K562 (cell line): ENCODE measurements around the gene PITPNB. TPM values are rescaled to one million over a fixed set of nuclear protein-coding genes. Genes with fewer than 3 reads are reported as not detected.

Experiments used
- CBX2 ChIP-seq: fragments of 200-600 bp; sonication (generic); IDR thresholded peaks from one replicate; pipeline ENCODE4 v1.6.1; 2012; ENCODE audit warnings: mild to moderate bottlenecking, low read length, inconsistent platforms; ENCODE audit not compliant: insufficient read depth, poor library complexity, severe bottlenecking
- L3MBTL2 ChIP-seq: fragments of 450-650 bp; IDR thresholded peaks from 2 replicates; pipeline ENCODE4 v1.6.1; 2016; ENCODE audit warnings: mild to moderate bottlenecking, moderate library complexity
- NCOA2 ChIP-seq, 2 experiments: fragments of 450-650 bp; IDR thresholded peaks; 2 replicates each; pipeline ENCODE4 v1.6.1; 2018; ENCODE audit warnings: mild to moderate bottlenecking in 2 of 2, moderate library complexity in 1 of 2; ENCODE audit not compliant: partially characterized antibody in 2 of 2
- PHB ChIP-seq: fragments of 250-450 bp; sonication (Bioruptor Pico); IDR thresholded peaks from 2 replicates; pipeline ENCODE4 v1.5.0; 2021
- POLR2AphosphoS2 ChIP-seq: IDR thresholded peaks from 2 replicates; pipeline ENCODE4 v1.6.1; 2012; ENCODE audit warnings: low read length, improper control_type of control experiment
- SAFB ChIP-seq: fragments of 200-400 bp; formaldehyde crosslinking; IDR thresholded peaks from 2 replicates; pipeline ENCODE4 v1.6.1; 2017; ENCODE audit warnings: low read depth, low read length, borderline replicate concordance
- SMC3 ChIP-seq: conservative IDR thresholded peaks from 2 replicates; pipeline ENCODE4 v1.6.1; 2011; ENCODE audit warnings: low read depth, low read length, improper control_type of control experiment; ENCODE audit not compliant: insufficient read depth
- ZNF24 ChIP-seq: fragments of 450-650 bp; IDR thresholded peaks from 2 replicates; pipeline ENCODE4 v1.6.1; 2016
- polyA plus RNA-seq, 8 experiments: library from polyadenylated mRNA; depleted of rRNA in 4 of 8; stranded (reverse) in 5 of 8; unstranded in 3 of 8; fragments of >200 nt; fragmentation: Nextera tagmentation in 2 of 8; fragmentation: Illumina TruSeq in 1 of 8; extraction: Ambion mirVana in 2 of 8; extraction: Trizol in 1 of 8; gene quantifications; 2 replicates each; pipeline versions ENCODE4 v1.2.1 to v1.2.3, GENCODE V29; 2011 to 2014; ENCODE audit warnings: inconsistent platforms in 1 of 8, missing spikeins in 1 of 8
- total RNA-seq, 7 experiments: library from RNA; depleted of rRNA in 6 of 7; stranded (reverse); fragments of >200 nt in 6 of 7; fragmentation: Illumina TruSeq in 2 of 7; extraction: Trizol in 2 of 7; gene quantifications; 2 replicates each; pipeline versions ENCODE4 v1.2.1 to v1.2.3, GENCODE V29; 2011 to 2021; ENCODE audit warnings: low replicate concordance in 1 of 7
- TF ChIP-seq, protein P1 (sequence below), 3 experiments: fragments of 200-800 bp in 1 of 3; fragments of 250-450 bp in 1 of 3; fragments of 450-650 bp in 1 of 3; sonication (Bioruptor Pico) in 1 of 3; sonication (Bioruptor generic) in 1 of 3; formaldehyde crosslinking in 1 of 3; IDR thresholded peaks; 2 replicates each; pipeline versions ENCODE4 v1.6.1 to v1.8.0; 2016 to 2022; ENCODE audit warnings: mild to moderate bottlenecking in 2 of 3, missing genetic modification characterization in 2 of 3, missing compliant biosample characterization in 1 of 3, moderate library complexity in 1 of 3
- TF ChIP-seq, protein P2 (sequence below): sonication (generic); formaldehyde crosslinking; IDR thresholded peaks from 2 replicates; pipeline ENCODE4 v1.9.0; 2022; ENCODE audit warnings: mild to moderate bottlenecking, missing genetic modification reagents
- TF ChIP-seq, protein P3 (sequence below): fragments of 250-450 bp; sonication (Bioruptor Pico); IDR thresholded peaks from 2 replicates; pipeline ENCODE4 v1.6.1; 2021; ENCODE audit warnings: mild to moderate bottlenecking
- TF ChIP-seq, protein P4 (sequence below): fragments of 250-450 bp; sonication (Bioruptor Pico); IDR thresholded peaks from 2 replicates; pipeline ENCODE4 v1.8.0; 2022; ENCODE audit warnings: inconsistent platforms, mild to moderate bottlenecking, moderate library complexity, borderline replicate concordance
- TF ChIP-seq, protein P5 (sequence below): fragments of 200-800 bp; sonication (Bioruptor generic); IDR thresholded peaks from 2 replicates; pipeline ENCODE4 v1.6.1; 2017; ENCODE audit warnings: missing genetic modification characterization, missing compliant biosample characterization
- TF ChIP-seq, protein P6 (sequence below): fragments of 450-650 bp; IDR thresholded peaks from 2 replicates; pipeline ENCODE4 v1.7.0; 2016; ENCODE audit warnings: borderline replicate concordance
- TF ChIP-seq, protein P7 (sequence below): fragments of 450-650 bp; IDR thresholded peaks from 2 replicates; pipeline ENCODE4 v1.6.1; 2016; ENCODE audit warnings: borderline replicate concordance

The PITPNB gene
- total and polyA plus RNA-seq, 9 of the 15 experiments (the other 6 are each of a cell fraction or from before 2014, with no cell fraction given): 13.1 to 52.4 (median 34.7) TPM

DNA sequence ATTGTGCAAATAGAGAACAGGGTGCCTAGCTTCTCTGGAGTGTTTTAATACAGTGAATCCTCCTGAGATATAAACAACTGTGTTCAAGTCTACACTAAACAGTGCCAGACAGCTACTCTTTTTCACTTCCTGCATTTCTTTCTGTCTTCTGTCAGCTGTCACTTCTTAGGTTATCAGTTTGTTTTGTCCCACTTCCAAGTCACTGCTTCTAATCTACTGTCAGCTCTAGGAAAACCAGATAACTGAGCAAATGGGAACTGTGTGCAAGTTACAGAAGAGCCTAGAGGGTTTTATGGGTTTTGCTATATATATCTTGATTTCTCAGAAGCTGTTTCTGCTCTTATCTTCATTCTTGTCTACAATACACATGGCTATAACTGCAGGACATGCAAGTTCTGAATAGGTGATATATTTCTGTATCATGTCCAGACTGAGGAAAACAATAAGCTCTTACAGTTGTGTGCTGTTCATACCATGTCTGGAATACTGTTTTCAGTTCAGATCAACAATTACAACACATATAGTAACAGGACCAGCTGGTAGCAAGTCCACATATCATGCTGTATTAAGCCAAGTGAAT is 5.8 kb downstream of the PITPNB start (continued):
- TF ChIP-seq, protein P1, sequence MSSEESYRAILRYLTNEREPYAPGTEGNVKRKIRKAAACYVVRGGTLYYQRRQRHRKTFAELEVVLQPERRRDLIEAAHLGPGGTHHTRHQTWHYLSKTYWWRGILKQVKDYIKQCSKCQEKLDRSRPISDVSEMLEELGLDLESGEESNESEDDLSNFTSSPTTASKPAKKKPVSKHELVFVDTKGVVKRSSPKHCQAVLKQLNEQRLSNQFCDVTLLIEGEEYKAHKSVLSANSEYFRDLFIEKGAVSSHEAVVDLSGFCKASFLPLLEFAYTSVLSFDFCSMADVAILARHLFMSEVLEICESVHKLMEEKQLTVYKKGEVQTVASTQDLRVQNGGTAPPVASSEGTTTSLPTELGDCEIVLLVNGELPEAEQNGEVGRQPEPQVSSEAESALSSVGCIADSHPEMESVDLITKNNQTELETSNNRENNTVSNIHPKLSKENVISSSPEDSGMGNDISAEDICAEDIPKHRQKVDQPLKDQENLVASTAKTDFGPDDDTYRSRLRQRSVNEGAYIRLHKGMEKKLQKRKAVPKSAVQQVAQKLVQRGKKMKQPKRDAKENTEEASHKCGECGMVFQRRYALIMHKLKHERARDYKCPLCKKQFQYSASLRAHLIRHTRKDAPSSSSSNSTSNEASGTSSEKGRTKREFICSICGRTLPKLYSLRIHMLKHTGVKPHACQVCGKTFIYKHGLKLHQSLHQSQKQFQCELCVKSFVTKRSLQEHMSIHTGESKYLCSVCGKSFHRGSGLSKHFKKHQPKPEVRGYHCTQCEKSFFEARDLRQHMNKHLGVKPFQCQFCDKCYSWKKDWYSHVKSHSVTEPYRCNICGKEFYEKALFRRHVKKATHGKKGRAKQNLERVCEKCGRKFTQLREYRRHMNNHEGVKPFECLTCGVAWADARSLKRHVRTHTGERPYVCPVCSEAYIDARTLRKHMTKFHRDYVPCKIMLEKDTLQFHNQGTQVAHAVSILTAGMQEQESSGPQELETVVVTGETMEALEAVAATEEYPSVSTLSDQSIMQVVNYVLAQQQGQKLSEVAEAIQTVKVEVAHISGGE (CRISPR knock-in tag; IDR thresholded peaks at IDR 0.05): no peak; a peak in 1 of 6 replicates
- TF ChIP-seq SMC3: no peak
- TF ChIP-seq, protein P2, sequence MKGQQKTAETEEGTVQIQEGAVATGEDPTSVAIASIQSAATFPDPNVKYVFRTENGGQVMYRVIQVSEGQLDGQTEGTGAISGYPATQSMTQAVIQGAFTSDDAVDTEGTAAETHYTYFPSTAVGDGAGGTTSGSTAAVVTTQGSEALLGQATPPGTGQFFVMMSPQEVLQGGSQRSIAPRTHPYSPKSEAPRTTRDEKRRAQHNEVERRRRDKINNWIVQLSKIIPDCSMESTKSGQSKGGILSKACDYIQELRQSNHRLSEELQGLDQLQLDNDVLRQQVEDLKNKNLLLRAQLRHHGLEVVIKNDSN (CRISPR knock-in tag): no peak
- TF ChIP-seq L3MBTL2: no peak
- TF ChIP-seq, protein P3, sequence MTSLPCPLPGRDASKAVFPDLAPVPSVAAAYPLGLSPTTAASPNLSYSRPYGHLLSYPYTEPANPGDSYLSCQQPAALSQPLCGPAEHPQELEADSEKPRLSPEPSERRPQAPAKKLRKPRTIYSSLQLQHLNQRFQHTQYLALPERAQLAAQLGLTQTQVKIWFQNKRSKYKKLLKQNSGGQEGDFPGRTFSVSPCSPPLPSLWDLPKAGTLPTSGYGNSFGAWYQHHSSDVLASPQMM (CRISPR knock-in tag): no peak
- TF ChIP-seq, protein P4, sequence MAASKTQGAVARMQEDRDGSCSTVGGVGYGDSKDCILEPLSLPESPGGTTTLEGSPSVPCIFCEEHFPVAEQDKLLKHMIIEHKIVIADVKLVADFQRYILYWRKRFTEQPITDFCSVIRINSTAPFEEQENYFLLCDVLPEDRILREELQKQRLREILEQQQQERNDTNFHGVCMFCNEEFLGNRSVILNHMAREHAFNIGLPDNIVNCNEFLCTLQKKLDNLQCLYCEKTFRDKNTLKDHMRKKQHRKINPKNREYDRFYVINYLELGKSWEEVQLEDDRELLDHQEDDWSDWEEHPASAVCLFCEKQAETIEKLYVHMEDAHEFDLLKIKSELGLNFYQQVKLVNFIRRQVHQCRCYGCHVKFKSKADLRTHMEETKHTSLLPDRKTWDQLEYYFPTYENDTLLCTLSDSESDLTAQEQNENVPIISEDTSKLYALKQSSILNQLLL (CRISPR knock-in tag): no peak
- no peak for TF ChIP-seq NCOA2 (IDR thresholded peaks at IDR 0.05; ENCODE audit: partially characterized antibody in 2 of 2)
- TF ChIP-seq POLR2AphosphoS2: no peak
- TF ChIP-seq PHB: no peak
- TF ChIP-seq, protein P5, sequence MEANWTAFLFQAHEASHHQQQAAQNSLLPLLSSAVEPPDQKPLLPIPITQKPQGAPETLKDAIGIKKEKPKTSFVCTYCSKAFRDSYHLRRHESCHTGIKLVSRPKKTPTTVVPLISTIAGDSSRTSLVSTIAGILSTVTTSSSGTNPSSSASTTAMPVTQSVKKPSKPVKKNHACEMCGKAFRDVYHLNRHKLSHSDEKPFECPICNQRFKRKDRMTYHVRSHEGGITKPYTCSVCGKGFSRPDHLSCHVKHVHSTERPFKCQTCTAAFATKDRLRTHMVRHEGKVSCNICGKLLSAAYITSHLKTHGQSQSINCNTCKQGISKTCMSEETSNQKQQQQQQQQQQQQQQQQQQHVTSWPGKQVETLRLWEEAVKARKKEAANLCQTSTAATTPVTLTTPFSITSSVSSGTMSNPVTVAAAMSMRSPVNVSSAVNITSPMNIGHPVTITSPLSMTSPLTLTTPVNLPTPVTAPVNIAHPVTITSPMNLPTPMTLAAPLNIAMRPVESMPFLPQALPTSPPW (CRISPR knock-in tag): no peak
- TF ChIP-seq, protein P6, sequence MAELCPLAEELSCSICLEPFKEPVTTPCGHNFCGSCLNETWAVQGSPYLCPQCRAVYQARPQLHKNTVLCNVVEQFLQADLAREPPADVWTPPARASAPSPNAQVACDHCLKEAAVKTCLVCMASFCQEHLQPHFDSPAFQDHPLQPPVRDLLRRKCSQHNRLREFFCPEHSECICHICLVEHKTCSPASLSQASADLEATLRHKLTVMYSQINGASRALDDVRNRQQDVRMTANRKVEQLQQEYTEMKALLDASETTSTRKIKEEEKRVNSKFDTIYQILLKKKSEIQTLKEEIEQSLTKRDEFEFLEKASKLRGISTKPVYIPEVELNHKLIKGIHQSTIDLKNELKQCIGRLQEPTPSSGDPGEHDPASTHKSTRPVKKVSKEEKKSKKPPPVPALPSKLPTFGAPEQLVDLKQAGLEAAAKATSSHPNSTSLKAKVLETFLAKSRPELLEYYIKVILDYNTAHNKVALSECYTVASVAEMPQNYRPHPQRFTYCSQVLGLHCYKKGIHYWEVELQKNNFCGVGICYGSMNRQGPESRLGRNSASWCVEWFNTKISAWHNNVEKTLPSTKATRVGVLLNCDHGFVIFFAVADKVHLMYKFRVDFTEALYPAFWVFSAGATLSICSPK: no peak
- TF ChIP-seq, protein P7, sequence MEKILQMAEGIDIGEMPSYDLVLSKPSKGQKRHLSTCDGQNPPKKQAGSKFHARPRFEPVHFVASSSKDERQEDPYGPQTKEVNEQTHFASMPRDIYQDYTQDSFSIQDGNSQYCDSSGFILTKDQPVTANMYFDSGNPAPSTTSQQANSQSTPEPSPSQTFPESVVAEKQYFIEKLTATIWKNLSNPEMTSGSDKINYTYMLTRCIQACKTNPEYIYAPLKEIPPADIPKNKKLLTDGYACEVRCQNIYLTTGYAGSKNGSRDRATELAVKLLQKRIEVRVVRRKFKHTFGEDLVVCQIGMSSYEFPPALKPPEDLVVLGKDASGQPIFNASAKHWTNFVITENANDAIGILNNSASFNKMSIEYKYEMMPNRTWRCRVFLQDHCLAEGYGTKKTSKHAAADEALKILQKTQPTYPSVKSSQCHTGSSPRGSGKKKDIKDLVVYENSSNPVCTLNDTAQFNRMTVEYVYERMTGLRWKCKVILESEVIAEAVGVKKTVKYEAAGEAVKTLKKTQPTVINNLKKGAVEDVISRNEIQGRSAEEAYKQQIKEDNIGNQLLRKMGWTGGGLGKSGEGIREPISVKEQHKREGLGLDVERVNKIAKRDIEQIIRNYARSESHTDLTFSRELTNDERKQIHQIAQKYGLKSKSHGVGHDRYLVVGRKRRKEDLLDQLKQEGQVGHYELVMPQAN: no peak
- no peak for TF ChIP-seq ZNF24
- TF ChIP-seq SAFB: no peak
- TF ChIP-seq CBX2: no peak
